ENCODE data around the gene ELMOD1. TPM values are rescaled to one million over a fixed set of nuclear protein-coding genes. Genes with fewer than 3 reads are reported as not detected.

ELMOD1 gene
- total and polyA plus RNA-seq, 2 donors from 2014 or later: 0.47 to 2.6 TPM

- peaks cover 22% of the 10 kb centered on the region for H3K27me3 ChIP-seq (ENCODE audit: control insufficient read depth, insufficient read depth, low read length)
- H3K27ac ChIP-seq (ENCODE audit: low read depth in 2 of 2, low read length in 2 of 2): no peak overlapping the region
- FAIRE-seq: no peak
- H3K9me3 ChIP-seq (ENCODE audit: control insufficient read depth in 2 of 3, insufficient read depth in 1 of 3, low read length in 3 of 3): no peaks in the 10 kb centered on the region
- intact Hi-C loops (cut with DNase I): no loop called here
- peaks cover 0 to 4% (median 3%) of the 10 kb centered on the region in 3 donors for H3K4me1 ChIP-seq (ENCODE audit: control insufficient read depth in 2 of 3, insufficient read depth in 2 of 3, low read depth in 1 of 3, low read length in 3 of 3)
- DNase-seq: no peak
- TF ChIP-seq CTCF (IDR thresholded peaks at IDR 0.05; ENCODE audit: borderline replicate concordance, extremely low read depth, insufficient read depth): peak; percentile 34
- no peaks in the 10 kb centered on the region for H3K36me3 ChIP-seq (ENCODE audit: control insufficient read depth in 2 of 3, insufficient read depth in 3 of 3, low read length in 3 of 3)
- H3K9ac ChIP-seq (ENCODE audit: low read length in 3 of 3): no peak overlapping the region
- no peak overlapping the region for H3K4me3 ChIP-seq (ENCODE audit: low read length in 3 of 3)
These were observed 7.5 kb downstream of the ELMOD1 start for GRCh38 chr11:107598225-107599139.

- intact Hi-C loops (cut with DNase I): no loop called here
- H3K9ac ChIP-seq (ENCODE audit: low read length in 3 of 3): no peak overlapping the region
- no peak for FAIRE-seq
These were observed 14.4 kb downstream of the ELMOD1 start for GRCh38 chr11:107605061-107606006.

GRCh38 chr11:107606141-107606540, 15.2 kb downstream of the ELMOD1 start:
- FAIRE-seq: no peak
- intact Hi-C loops (cut with DNase I): no loop called here
- TF ChIP-seq CTCF (IDR thresholded peaks at IDR 0.05; ENCODE audit: borderline replicate concordance, extremely low read depth, insufficient read depth): no peak

More at GRCh38 chr11:107605061-107606006, 14.4 kb downstream of the ELMOD1 start:
- no peak overlapping the region for H3K4me3 ChIP-seq (ENCODE audit: low read length in 3 of 3)
- no peak for TF ChIP-seq CTCF (IDR thresholded peaks at IDR 0.05; ENCODE audit: borderline replicate concordance, extremely low read depth, insufficient read depth)
- H3K4me1 ChIP-seq (ENCODE audit: control insufficient read depth in 2 of 3, insufficient read depth in 2 of 3, low read depth in 1 of 3, low read length in 3 of 3): no peaks in the 10 kb centered on the region
- DNase-seq: no peak
- no peaks in the 10 kb centered on the region for H3K27me3 ChIP-seq (ENCODE audit: control insufficient read depth, insufficient read depth, low read length)
- no peaks in the 10 kb centered on the region for H3K9me3 ChIP-seq (ENCODE audit: control insufficient read depth in 2 of 3, insufficient read depth in 1 of 3, low read length in 3 of 3)
- H3K36me3 ChIP-seq (ENCODE audit: control insufficient read depth in 2 of 3, insufficient read depth in 3 of 3, low read length in 3 of 3): no peaks in the 10 kb centered on the region
- H3K27ac ChIP-seq (ENCODE audit: low read depth in 2 of 2, low read length in 2 of 2): no peak overlapping the region

More at GRCh38 chr11:107606141-107606540, 15.2 kb downstream of the ELMOD1 start:
- Histone ChIP-seq H3K9me3 (ENCODE audit: control insufficient read depth in 2 of 3, insufficient read depth in 1 of 3, low read length in 3 of 3) (no peaks in the 10 kb centered on the region), H3K4me3 (ENCODE audit: low read length in 3 of 3) (no peak overlapping the region), H3K4me1 (ENCODE audit: control insufficient read depth in 2 of 3, insufficient read depth in 2 of 3, low read depth in 1 of 3, low read length in 3 of 3) (no peaks in the 10 kb centered on the region), H3K9ac (ENCODE audit: low read length in 3 of 3) (no peak overlapping the region), H3K27me3 (ENCODE audit: control insufficient read depth, insufficient read depth, low read length) (no peaks in the 10 kb centered on the region), H3K36me3 (ENCODE audit: control insufficient read depth in 2 of 3, insufficient read depth in 3 of 3, low read length in 3 of 3) (no peaks in the 10 kb centered on the region), H3K27ac (ENCODE audit: low read depth in 2 of 2, low read length in 2 of 2) (no peak overlapping the region)
- no peak for DNase-seq

Measured in kidney (tissue), 14 donors.